Measurements from ENCODE around the gene CMIP.

DNA sequence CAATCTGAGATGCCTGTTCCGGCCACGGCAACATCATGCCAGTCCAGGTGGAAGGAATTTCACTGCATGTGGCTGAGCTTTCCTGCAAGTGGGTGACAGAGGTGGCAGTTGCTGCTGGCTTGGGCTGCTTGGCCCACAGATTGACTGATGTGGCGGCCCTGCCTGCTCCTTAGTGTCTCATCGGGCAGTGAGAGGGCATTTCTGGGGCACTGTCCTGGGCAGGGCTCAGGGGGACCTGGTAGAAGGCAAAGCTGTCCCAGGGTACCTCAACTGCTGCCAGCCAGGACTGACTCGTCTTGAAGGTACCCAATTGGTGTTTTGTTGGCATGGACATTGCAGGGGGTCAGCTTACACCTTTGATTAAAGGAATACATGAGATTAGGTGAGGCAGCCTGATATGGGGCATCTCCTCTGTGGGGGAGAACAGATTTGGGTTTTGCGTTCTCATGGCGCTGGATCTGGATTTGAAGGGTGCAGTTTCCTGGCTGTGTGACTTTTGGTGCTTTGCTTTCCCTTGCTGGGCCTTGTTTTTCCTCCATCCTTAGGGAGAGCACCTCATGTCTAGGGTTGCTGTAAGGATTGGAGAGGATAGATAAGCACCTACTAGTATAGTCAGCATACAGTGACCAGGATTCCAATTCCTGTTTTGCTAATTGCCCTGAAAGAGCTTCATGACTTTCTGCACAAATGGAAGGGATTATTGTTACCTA, 5.4 kb downstream of the CMIP start:
- TF ChIP-seq, protein P1, sequence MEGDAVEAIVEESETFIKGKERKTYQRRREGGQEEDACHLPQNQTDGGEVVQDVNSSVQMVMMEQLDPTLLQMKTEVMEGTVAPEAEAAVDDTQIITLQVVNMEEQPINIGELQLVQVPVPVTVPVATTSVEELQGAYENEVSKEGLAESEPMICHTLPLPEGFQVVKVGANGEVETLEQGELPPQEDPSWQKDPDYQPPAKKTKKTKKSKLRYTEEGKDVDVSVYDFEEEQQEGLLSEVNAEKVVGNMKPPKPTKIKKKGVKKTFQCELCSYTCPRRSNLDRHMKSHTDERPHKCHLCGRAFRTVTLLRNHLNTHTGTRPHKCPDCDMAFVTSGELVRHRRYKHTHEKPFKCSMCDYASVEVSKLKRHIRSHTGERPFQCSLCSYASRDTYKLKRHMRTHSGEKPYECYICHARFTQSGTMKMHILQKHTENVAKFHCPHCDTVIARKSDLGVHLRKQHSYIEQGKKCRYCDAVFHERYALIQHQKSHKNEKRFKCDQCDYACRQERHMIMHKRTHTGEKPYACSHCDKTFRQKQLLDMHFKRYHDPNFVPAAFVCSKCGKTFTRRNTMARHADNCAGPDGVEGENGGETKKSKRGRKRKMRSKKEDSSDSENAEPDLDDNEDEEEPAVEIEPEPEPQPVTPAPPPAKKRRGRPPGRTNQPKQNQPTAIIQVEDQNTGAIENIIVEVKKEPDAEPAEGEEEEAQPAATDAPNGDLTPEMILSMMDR (IDR thresholded peaks at IDR 0.05; ENCODE audit: poor library complexity, severe bottlenecking): no peak
- TF ChIP-seq EP300 (conservative IDR thresholded peaks at IDR 0.05; ENCODE audit: poor library complexity, severe bottlenecking): no peak
- no peak for TF ChIP-seq POLR2AphosphoS5 (IDR thresholded peaks at IDR 0.05)
